GM18517 (cell line): Measurements from ENCODE around the gene DCHS2.

ENCODE experiments used
- ATAC-seq: cut with Tn5 transposase; IDR thresholded peaks from one replicate; pipeline ENCODE4 v1.9.1; 2021; ENCODE audit warnings: mild to moderate bottlenecking, moderate library complexity; ENCODE audit not compliant: unreplicated experiment

The DCHS2 gene

DNA sequence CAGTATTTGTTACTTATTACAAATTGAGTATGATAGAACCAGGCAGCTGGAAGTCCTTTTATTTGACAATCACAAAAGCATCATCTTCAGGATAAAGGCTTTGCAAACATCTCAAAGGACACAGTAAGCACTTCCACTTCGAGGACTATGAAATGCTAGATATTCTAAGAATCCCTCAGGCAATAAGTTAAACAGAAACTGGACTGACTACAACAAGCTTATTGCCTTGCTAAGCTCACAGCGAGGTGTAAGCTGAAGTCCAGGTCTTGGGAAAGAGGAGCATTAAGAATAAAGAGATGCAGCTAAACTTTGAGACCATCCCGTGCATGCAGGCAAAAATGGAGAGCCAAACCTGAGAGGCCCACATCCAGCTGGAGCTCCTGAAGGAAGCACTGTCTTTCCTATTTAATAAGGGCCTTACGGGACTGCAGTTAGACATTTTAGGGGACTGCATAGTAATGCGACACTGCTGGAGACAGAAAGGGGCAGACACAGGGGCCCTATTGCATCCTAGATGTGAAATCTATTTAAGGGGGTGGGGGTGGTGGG lies 38.7 kb downstream of the DCHS2 start:
- ATAC-seq: no peak

GRCh38 chr4:154450966-154451365 lies 40.6 kb downstream of the DCHS2 start:
- no peak for ATAC-seq

DNA sequence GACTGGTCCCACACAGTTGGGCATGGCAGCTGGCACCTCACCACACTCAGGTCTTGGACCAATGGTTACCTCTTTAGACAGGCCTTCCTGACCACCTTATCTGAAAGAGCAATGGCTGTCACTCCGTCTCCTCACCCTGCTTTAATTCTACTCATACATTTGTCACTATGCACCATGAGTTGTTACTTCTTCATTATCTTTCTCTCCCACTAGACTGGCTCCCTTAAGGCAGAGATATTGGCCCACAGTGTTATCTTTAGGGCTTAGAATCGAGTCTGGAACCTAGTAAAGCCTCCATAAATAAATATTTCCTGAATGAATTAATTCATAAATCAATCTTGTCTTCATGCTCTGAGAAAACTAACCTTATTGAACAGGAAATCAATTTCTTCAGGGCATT lies 46.6 kb downstream of the DCHS2 start:
- ATAC-seq: no peak

DNA sequence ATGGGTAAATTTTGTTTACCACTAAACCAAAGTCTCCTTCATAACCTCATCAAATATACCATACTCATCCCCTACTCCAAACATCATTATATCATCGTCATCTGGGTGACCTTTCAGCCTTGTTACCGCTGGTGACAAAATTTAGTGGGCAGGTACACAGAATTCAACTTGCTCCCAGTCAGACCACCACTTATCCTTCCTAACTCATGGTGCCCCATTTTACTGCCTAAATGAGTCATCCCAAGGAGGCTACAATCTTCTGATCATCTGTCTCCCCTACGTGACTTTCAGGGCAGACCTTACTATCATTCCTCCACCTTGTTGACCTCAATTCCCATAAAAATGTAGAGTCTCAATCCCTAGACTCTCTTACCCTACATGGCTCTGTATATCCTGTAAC lies 49.6 kb downstream of the DCHS2 start:
- ATAC-seq: no peak

DNA sequence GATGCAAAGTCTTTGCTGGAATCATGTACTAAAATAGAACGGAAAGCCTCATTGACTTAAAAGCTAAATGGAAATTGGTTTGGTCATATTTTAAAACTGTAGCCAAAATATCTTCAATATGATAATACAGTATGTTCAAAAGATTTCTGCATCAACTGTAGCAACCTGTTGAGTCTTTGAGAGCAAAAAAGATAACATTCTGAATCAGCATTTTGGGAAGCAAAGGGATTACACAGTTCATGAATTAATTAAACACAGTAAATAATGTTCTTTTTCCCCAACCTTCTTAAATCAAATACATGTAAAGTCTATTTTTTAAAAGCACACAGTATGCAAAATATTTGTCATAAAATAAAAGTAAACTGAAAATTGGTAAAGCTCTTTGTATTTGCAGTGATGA lies 50.5 kb downstream of the DCHS2 start:
- ATAC-seq: no peak

DNA sequence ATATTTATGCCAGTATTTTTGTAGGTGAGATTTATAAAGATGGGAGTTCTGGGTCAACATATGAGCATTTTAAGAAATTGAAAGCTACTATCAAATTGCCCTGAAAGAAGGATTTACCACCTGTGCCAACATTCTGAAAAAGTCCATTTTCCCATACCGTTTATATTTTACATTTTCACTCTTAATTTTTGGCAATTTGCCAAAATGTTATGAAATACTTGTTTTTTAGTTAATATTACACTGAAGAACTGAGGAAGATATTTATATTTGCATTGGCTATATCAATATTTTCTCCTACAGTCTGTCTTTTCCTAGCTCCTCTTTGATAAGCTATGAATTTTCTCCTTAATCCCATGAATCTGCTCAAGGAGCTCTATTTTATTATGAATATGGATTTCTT lies 52.4 kb downstream of the DCHS2 start:
- ATAC-seq: no peak

DNA sequence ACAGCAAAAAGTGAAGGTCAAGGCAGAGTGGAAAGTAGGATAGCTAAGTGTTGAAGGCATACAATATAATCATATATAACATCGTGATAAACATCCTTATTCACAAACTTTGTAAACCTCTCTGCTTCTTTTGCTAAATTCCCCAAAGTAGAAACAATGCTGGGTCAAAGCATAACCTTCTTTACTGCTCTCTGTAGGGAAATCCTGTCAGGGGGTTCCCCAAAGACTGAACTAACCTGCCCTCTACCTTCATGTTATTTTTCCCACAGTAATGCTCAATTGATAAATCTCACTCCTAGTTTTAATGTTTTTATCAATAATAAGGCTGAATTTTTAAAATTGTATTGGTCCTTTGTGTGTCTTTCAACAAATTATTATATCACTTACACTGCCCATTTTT lies 55.7 kb downstream of the DCHS2 start:
- no peak for ATAC-seq

DNA sequence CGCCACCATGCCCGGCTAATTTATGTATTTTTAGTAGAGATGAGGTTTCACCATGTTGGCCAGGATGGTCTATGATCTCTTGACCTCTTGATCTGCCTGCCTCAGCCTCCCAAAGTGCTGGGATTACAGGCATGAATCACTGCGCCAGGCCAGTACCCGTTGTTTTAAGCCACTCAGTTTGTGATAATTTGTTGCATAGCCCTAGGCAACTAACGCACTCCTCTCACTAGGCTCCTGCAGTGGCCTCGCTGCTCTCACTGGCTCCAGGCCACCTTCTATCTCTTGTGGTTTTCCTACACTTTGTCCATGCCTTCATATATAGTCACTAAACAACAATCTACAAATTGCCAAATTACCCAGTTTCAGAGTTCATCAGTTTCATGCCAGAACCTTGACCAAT lies 58.1 kb downstream of the DCHS2 start:
- ATAC-seq: no peak

- ATAC-seq: no peak
Observed at GRCh38 chr4:154429176-154429575, 62.4 kb downstream of the DCHS2 start.

- no peak for ATAC-seq
Observed at GRCh38 chr4:154427149-154427548, 64.5 kb downstream of the DCHS2 start.

GRCh38 chr4:154425514-154425913 lies 66.1 kb downstream of the DCHS2 start:
- ATAC-seq: no peak

GRCh38 chr4:154424810-154425484 lies 66.7 kb downstream of the DCHS2 start:
- ATAC-seq: no peak

DNA sequence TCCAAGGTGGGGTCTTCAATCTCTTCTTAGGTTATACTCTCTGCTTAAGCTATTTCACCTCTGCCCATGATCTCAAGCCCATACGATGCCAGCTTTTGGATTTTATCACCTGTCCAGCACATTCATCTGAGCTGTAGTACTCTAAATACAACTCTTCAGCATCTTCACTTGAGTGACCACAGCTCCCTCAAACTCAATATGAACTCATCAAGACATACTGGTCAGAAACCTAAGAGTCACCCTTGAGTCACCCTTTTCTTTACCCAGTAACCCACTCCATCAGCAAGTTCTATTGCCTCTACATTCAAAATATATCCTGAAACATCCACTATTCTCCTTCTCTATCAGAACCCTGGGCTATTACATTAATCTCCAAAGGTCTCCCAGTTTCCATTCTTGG lies 69.4 kb downstream of the DCHS2 start:
- peak; percentile 41 for ATAC-seq

DNA sequence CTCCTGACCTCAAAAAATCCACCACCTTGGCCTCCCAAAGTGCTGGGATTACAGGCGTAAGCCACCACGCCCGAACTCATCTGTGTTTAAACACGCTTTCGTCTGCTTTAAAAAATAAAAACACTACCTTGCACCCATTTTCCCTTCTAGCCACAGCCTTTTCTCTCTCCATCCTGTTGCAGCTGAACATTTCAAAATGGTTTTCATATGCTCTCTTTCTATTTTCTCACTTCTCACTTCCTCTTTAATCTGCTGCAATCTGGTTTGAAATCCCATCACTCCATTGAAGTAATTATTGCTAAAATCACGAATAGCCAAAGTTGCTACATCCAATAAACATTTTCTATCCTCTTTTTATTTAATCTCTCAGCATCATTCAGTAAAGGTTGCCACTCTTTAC lies 70.0 kb downstream of the DCHS2 start:
- ATAC-seq: peak; percentile 60

- no peak for ATAC-seq
Observed at GRCh38 chr4:154417373-154417673, 74.3 kb downstream of the DCHS2 start.

DNA sequence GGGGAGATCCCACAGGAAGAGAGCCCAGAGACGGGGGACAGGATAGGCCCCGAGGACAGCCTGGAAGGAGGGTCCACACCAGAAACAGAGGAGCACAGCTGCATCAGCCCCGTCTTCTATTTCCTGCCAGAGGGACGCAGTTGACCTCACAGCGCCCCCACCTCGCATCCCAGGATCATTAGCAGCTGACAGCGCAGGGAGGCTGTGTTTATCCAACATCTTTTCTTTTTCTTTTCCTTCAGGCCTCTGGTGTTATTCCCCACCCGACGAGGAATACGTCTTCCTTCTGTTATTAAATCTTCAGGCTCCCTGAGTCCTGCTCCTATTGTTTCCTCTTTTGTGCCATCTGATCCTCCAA lies 75.4 kb downstream of the DCHS2 start:
- ATAC-seq: peak; percentile 33

DNA sequence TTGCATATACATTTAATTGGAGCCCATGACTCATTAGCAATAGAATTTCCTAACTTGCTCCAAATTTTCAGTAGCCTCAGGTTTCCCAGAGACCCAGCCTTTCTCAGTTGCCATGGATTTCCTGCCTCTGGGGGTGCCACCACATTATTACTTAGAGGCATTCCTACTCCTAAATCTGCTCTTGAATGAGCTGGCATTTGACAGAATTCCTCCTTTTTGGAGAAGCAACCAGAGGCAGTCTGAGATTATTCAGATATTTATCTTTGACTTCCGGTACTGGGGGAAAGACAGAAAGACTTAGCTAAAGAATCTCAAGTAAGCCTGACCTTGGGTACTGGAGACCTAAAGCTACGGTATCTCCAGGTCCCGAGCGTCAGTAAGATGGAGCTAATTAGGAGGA lies 76.3 kb downstream of the DCHS2 start:
- ATAC-seq: no peak

- ATAC-seq: no peak
Observed at GRCh38 chr4:154414796-154415195, 76.8 kb downstream of the DCHS2 start.

GRCh38 chr4:154414371-154414770 lies 77.2 kb downstream of the DCHS2 start:
- ATAC-seq: no peak

DNA sequence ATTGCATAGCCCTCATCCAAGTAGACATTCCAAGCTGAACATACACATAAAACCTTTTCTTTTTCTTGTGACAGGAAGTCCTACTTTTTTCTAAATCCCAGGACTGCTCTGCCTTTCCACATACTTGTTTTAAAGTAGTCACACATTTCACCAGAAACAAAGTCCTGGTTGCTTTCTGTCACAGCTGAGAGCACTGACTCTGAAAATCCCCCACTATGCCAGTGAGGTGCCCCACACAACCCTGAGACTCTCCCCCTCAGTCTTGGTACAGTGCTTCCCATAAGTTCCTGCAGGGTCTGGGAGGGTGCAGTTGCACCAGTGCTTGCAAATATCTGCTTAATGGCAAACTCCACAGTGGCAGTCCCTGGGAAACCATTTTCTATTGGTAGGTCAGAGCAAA lies 84.2 kb downstream of the DCHS2 start:
- no peak for ATAC-seq

GRCh38 chr4:154406018-154406795 lies 85.4 kb downstream of the DCHS2 start:
- ATAC-seq: peak; percentile 96

DNA sequence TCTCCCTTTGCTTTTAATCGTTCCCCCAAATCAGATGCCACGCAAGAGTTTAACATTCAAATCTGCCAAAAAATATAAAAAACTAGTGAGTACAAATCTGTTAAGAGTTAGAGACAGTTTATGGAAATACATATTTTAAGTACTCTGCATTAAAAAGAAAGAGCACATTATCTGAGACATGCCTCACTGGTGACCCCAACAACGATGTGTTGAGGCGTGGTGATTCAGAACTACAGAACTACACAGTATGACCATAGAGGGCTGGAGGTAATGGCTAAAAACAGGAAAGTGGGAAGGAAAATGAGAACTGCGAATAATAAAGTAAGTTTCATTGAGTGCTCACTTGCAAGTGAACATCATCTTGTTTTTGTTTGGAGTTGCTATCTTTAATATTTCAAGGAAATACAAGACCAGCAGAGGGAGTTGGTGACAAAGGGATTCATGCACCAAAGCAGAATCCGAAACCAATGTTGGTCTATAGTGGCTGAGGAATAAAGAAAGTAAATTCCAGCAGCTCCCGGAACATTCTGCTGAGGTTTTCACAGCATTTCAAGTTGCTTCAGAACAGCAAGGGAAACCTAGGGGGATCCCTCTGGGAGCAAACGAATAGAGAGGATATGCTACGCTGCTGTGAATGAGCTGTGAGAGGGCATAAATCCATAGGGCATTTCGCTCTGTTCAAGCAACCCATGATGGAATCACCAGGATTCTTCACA lies 92.2 kb downstream of the DCHS2 start:
- no peak for ATAC-seq
